SH-SY5Y (cell line): ENCODE results near the gene EIF1AX.

ENCODE experiments used
- GATA2 ChIP-seq: IDR thresholded peaks from 2 replicates; pipeline ENCODE4 v1.6.1; 2011; ENCODE audit warnings: mild to moderate bottlenecking, low read depth, low read length
- GATA3 ChIP-seq: IDR thresholded peaks from 2 replicates; pipeline ENCODE4 v1.6.1; 2011; ENCODE audit warnings: low read depth, mild to moderate bottlenecking, low read length, moderate library complexity

The EIF1AX gene

GRCh38 chrX:20141281-20142220, at the start of gene EIF1AX:
Gene EIF1AX, minus strand, starts transcription at chrX:20141838. Its CDS starts 198 bp downstream, at chrX:20141640.
- TF ChIP-seq GATA2 = no peak
- TF ChIP-seq GATA3 = no peak

- TF ChIP-seq GATA3 (no peak), GATA2 (no peak)
Measured at GRCh38 chrX:20189171-20189570, 47.5 kb upstream of the EIF1AX start.

GRCh38 chrX:20181598-20182329, 40.1 kb upstream of the EIF1AX start:
- TF ChIP-seq GATA3 (no peak), GATA2 (no peak)

DNA sequence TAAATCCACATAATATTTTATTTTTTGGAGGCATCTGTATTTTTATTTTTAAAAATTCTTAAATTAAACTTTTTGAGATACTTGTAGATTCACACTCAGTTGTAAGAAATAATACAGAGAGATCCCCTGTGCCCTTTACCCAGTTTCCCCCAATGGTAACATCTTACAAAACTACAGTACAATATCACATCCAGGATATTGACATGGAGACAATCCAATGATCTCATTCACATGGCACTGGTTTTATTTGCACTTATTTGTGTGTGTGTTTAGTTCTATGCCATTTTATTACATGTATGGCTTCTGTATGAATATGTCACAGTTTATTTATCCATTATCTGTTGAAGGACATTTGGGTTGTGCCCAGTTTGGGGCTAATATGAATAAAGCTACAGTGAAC, 35.5 kb upstream of the EIF1AX start:
- no peak for TF ChIP-seq GATA3
- TF ChIP-seq GATA2 = no peak

DNA sequence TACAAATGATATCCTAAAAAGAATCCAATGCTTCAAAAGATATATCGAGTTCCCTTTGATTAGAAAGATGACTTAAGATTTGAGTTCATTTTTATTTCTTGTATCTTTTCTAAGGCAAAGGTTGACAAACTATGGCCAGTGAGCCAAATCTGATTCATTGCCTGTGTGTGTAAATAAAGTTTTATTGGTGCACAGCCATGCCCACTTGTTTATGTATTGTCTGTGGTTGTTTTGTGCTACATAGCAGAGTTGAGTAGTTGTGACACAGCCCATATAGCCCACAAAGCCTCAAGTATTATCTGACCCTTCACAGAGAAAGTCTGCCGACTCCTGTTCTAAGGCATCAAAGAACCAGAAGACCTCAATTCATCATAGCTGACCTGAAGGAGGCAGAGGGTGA, 32.2 kb upstream of the EIF1AX start:
- TF ChIP-seq GATA2 (no peak), GATA3 (no peak)

DNA sequence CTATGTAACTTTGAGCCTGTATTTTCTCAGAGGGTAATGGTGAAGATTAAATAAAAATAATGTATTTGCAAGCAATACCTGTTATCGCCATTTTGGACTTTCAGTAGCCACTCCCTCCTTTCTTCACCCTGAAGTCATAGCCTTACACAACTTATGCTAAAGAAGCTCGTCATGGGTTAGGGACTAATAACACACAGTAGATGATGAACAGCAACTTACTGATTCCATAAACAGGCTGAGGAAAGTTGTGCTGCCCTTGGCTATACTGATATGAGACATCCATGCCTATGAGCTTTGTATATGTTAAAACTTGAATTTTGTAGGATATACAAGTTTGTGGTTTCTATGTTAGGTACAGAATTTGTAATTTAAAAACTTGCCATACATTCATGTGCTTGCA, 31.7 kb upstream of the EIF1AX start:
- no peak for TF ChIP-seq GATA3
- no peak for TF ChIP-seq GATA2

DNA sequence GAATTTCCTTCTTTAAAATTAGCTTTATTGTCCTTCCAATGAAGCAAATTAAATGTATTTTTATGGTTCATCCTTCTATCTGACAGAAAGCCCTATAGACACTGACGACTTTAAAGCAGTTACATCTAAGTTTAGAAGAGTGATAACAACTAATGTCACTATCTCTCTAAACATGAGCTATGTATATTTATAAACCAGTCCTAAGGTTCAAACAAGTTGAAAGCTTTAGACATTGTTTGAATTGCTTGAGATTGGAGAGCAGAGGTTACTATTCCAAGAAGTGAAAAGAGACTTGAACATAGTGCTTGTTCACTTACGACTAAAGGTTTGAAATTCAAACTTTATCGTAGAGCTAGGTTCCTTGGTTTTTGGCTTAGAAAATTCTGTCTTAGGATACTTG, 30.2 kb upstream of the EIF1AX start:
- TF ChIP-seq GATA3 = no peak
- TF ChIP-seq GATA2 = no peak

DNA sequence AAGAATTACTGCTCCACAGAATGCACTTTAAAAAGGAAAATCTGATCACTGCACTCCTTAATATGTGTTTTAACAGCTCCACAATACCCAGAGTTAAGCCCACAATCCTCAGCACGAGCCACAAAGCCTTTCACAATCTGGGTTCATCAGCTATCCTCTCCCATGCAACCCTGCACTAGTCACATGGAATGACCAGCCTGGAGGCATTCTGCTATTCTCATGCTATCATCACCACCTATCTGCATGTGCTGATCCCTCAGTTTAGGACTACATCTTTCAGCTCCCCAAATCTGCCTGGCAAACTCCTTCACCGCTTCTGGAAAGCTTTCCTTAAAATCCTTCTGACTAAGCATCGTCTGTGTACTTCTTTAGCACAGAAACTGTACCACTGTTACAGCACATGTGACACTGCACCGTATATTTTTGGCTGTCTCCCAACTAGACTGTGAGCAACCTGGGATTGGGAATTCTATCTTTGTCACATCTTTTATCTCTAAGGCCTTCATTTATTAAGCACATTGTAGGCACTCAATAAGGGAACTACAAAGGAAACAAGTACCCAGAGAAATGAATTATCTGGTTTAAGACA, 18.3 kb upstream of the EIF1AX start:
- TF ChIP-seq GATA2 (peak; percentile 52), GATA3 (peak; percentile 30; the same call in 1 of the 2 replicates)

GRCh38 chrX:20151689-20152088, 10.1 kb upstream of the EIF1AX start:
- TF ChIP-seq GATA2 = no peak

DNA sequence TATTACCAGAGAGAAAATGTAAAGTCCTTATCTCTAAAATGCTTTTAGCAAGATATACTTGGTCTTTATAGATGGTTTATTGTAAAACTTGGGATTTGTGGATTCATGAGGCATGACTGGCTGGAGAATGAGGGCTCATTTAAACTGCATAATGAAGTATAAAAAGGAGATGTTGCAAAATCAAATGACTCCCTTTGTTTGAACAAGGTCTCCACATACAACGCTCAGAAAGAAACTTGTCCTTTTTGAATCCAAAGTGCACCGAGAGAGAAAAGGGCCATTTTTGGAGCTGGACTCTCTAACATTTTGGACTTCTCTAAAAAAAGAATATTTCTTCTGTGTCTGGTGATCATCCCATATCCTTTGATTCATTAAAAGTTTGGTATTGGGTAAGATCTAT, 7.7 kb upstream of the EIF1AX start:
- TF ChIP-seq GATA3 = no peak
- no peak for TF ChIP-seq GATA2

- TF ChIP-seq GATA3 (no peak), GATA2 (no peak)
Measured at GRCh38 chrX:20147561-20147960, 5.9 kb upstream of the EIF1AX start.

GRCh38 chrX:20144491-20144890, 2.9 kb upstream of the EIF1AX start:
- TF ChIP-seq GATA3 = no peak
- no peak for TF ChIP-seq GATA2

DNA sequence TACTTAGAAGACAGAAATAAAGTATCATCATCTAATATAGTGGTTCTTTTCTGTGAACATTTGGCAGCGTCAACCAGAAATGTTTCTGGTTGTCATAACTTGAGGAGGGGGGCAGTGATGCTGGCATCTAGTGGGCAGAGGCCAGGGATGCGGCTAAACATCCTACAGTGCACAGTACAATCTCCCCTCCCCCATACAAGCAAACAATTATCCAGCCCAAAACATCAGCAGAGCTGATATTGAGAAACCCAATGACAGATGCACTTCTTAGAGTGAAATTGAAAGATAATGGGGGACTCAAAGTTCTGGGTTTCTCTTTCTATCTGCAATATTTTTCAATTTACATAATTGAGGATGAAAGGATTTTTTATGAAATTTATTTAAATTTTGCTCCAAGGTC, 1.9 kb upstream of the EIF1AX start:
- TF ChIP-seq GATA3 (no peak), GATA2 (no peak)

DNA sequence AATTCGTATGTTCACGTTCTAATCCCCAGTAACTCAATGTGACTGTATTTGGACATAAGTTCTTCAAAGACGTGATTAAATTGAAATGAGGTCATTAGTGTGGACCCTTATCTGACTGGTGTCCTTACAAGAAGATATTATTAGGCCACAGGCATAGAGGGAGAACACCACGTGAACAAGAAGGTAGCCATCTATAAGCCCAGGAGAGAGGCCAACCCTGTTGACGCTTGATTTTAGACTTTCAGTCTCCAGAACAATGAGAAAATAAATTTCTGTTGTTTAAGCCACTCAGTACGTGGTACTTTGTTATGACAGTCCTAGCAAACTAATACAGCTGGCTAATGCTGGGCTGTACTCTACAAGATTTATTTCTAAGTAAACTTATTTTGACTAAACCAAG, 1.5 kb upstream of the EIF1AX start:
- TF ChIP-seq GATA2 = no peak

- TF ChIP-seq GATA2 = no peak
- no peak for TF ChIP-seq GATA3
Measured at GRCh38 chrX:20140420-20140819, 1.2 kb downstream of the EIF1AX start.
